IMR-90 (cell line): ENCODE results near the gene MFN1. TPM values are rescaled to one million over a fixed set of nuclear protein-coding genes. Genes with fewer than 3 reads are reported as not detected.

Source experiments
- ATAC-seq: fragments of 200-7000 bp; cut with Tn5 transposase; 2 replicates; pipeline ENCODE4 v1.9.1; 2020; ENCODE audit warnings: low read depth, mild to moderate bottlenecking, moderate library complexity
- BruUV-seq: library from RNA; stranded (reverse); fragments of 400-500 nt; replicated peaks from 2 replicates; lab custom pipeline; 2021; lab: Mats Ljungman, UMichigan
- CTCF ChIA-PET: fragments of 300-600 bp; formaldehyde crosslinking; extraction: SDS; loops from one replicate; lab custom pipeline; 2021; ENCODE audit warnings: antibody characterized with exemption; lab: Yijun Ruan, JAX
- POLR2A ChIA-PET: fragments of 300-600 bp; sonication (Branson Sonifier 250); formaldehyde crosslinking; loops from one replicate; lab custom pipeline; 2022; ENCODE audit warnings: antibody characterized with exemption; ENCODE audit not compliant: unreplicated experiment; lab: Charles Lee
- DNase-seq: peaks from one replicate; pipeline ENCODE4 v3.0.0; 2013
- H2AFZ ChIP-seq: replicated peaks from 2 replicates; pipeline ENCODE3; 2013; ENCODE audit warnings: low read length, mild to moderate bottlenecking; ENCODE audit not compliant: poor library complexity
- H2AK5ac ChIP-seq: 2 replicates; pipeline ENCODE4 v1.6.1; 2013; ENCODE audit warnings: low read depth, low read length, inconsistent platforms
- H2AK9ac ChIP-seq: replicated peaks from 2 replicates; pipeline ENCODE3; 2013; ENCODE audit warnings: mild to moderate bottlenecking, low read depth, low read length, moderate library complexity; ENCODE audit not compliant: poor library complexity
- H2BK120ac ChIP-seq: 2 replicates; pipeline ENCODE4 v1.6.1; 2013; ENCODE audit warnings: low read depth, low read length, inconsistent platforms
- H2BK15ac ChIP-seq: 3 replicates; pipeline ENCODE4 v1.6.1; 2013; ENCODE audit warnings: low read depth, low read length, inconsistent platforms
- H2BK20ac ChIP-seq: 2 replicates; pipeline ENCODE4 v1.6.1; 2013; ENCODE audit warnings: low read depth, mild to moderate bottlenecking, inconsistent platforms, low read length, moderate library complexity
- H2BK5ac ChIP-seq: 2 replicates; pipeline ENCODE4 v1.6.1; 2013; ENCODE audit warnings: mild to moderate bottlenecking, low read depth, low read length, inconsistent platforms; ENCODE audit not compliant: poor library complexity, severe bottlenecking
- H3K14ac ChIP-seq: replicated peaks from 2 replicates; pipeline ENCODE4 v1.6.1; 2013; ENCODE audit warnings: low read depth, low read length, inconsistent platforms
- H3K18ac ChIP-seq: 2 replicates; pipeline ENCODE4 v1.6.1; 2013; ENCODE audit warnings: low read depth, low read length, control low read depth
- H3K23ac ChIP-seq: 2 replicates; pipeline ENCODE4 v1.6.1; 2013; ENCODE audit warnings: low read depth, low read length, inconsistent platforms
- H3K27ac ChIP-seq: 2 replicates; pipeline ENCODE4 v1.5.1; 2013; ENCODE audit warnings: mild to moderate bottlenecking, control low read depth, low read length; ENCODE audit not compliant: insufficient read depth
- H3K27me3 ChIP-seq: 2 replicates; pipeline ENCODE4 v1.6.1; 2013; ENCODE audit warnings: low read length; ENCODE audit not compliant: control insufficient read depth, insufficient read depth
- H3K36me3 ChIP-seq: 2 replicates; pipeline ENCODE4 v1.6.1; 2013; ENCODE audit warnings: low read length, mixed read lengths; ENCODE audit not compliant: control insufficient read depth, insufficient read depth
- H3K4ac ChIP-seq: 2 replicates; pipeline ENCODE4 v1.6.1; 2013; ENCODE audit warnings: low read depth, low read length, inconsistent platforms
- H3K4me1 ChIP-seq: 2 replicates; pipeline ENCODE4 v1.6.1; 2013; ENCODE audit warnings: low read length, mixed read lengths; ENCODE audit not compliant: control insufficient read depth, insufficient read depth
- H3K4me2 ChIP-seq: 2 replicates; pipeline ENCODE4 v1.6.1; 2013; ENCODE audit warnings: low read depth, mild to moderate bottlenecking, control low read depth, low read length, moderate library complexity
- H3K4me3 ChIP-seq: 2 replicates; pipeline ENCODE4 v1.5.1; 2013; ENCODE audit warnings: low read depth, mild to moderate bottlenecking, control low read depth, low read length, moderate library complexity; ENCODE audit not compliant: insufficient read depth
- H3K56ac ChIP-seq: 2 replicates; pipeline ENCODE4 v1.6.1; 2013; ENCODE audit warnings: low read length, inconsistent platforms; ENCODE audit not compliant: insufficient read depth; ENCODE audit errors: extremely low read depth
- H3K79me1 ChIP-seq, 2 experiments: 2 replicates each; pipeline ENCODE4 v1.6.1; 2013; ENCODE audit warnings: low read length in 2 of 2, inconsistent platforms in 1 of 2, low read depth in 1 of 2
- H3K9ac ChIP-seq: 2 replicates; pipeline ENCODE4 v1.6.1; 2013; ENCODE audit warnings: low read depth, low read length, control low read depth
- H3K9me1 ChIP-seq: 2 replicates; pipeline ENCODE4 v1.6.1; 2013; ENCODE audit warnings: low read length, inconsistent platforms; ENCODE audit not compliant: insufficient read depth
- H3K9me3 ChIP-seq: 2 replicates; pipeline ENCODE4 v1.6.1; 2013; ENCODE audit warnings: low read length; ENCODE audit not compliant: control insufficient read depth, insufficient read depth
- H4K20me1 ChIP-seq: 2 replicates; pipeline ENCODE4 v1.6.1; 2013; ENCODE audit warnings: low read length, inconsistent platforms; ENCODE audit not compliant: insufficient read depth
- H4K5ac ChIP-seq: 2 replicates; pipeline ENCODE4 v1.6.1; 2013; ENCODE audit warnings: mild to moderate bottlenecking, low read depth, low read length, control low read depth
- H4K8ac ChIP-seq, 2 experiments: 2 replicates each; pipeline ENCODE4 v1.6.1; 2013; ENCODE audit warnings: low read depth in 2 of 2, low read length in 2 of 2, control low read depth in 1 of 2, inconsistent platforms in 1 of 2
- H4K91ac ChIP-seq: 2 replicates; pipeline ENCODE4 v1.6.1; 2013; ENCODE audit warnings: low read depth, low read length, inconsistent platforms; ENCODE audit not compliant: insufficient read depth
- CEBPB ChIP-seq: IDR thresholded peaks from 2 replicates; pipeline ENCODE4 v1.6.1; 2012; ENCODE audit warnings: low read depth, low read length, improper control_type of control experiment
- CHD1 ChIP-seq: IDR thresholded peaks from 2 replicates; pipeline ENCODE4 v1.6.1; 2012; ENCODE audit warnings: low read depth, low read length, improper control_type of control experiment
- MAZ ChIP-seq: IDR thresholded peaks from 2 replicates; pipeline ENCODE4 v1.6.1; 2012; ENCODE audit warnings: low read depth, mild to moderate bottlenecking, low read length, improper control_type of control experiment, moderate library complexity, borderline replicate concordance
- NFE2L2 ChIP-seq: fragments of 150-350 bp; IDR thresholded peaks from 2 replicates; pipeline ENCODE4 v1.6.1; 2016; ENCODE audit warnings: low read depth, mild to moderate bottlenecking, low read length
- RAD21 ChIP-seq: IDR thresholded peaks from 2 replicates; pipeline ENCODE4 v1.6.1; 2012; ENCODE audit warnings: low read length, improper control_type of control experiment
- RFX5 ChIP-seq: IDR thresholded peaks from 2 replicates; pipeline ENCODE4 v1.8.0; 2012; ENCODE audit warnings: low read depth, mild to moderate bottlenecking, low read length, moderate library complexity
- WGBS, 2 experiments: methylation state at CpG; one replicate each; pipeline versions ENCODE4 v1.1.5 to v1.1.7; 2013; ENCODE audit warnings: missing lambda C conversion rate in 2 of 2; ENCODE audit not compliant: insufficient read length in 1 of 2; ENCODE audit errors: extremely low coverage in 2 of 2; 5-methylcytosine and 5-hydroxymethylcytosine counted together
- dilution Hi-C: fragments of 300-500 bp; cut with HindIII; formaldehyde crosslinking; loops from one replicate; pipeline ENCODE4 v1.14.3; 2018; ENCODE audit warnings: low sequenced_read_pairs; ENCODE audit not compliant: unreplicated experiment
- in situ Hi-C: fragments of 300-500 bp; cut with MboI; formaldehyde crosslinking; loops from 3 replicates; pipeline ENCODE4 v1.14.3; 2019; ENCODE audit warnings: low sequenced_read_pairs, inconsistent platforms, mixed read lengths
- intact Hi-C: fragments of 100-400 bp; cut with micrococcal nuclease; formaldehyde crosslinking; loops from 2 replicates; pipeline ENCODE4 v1.10.0; 2022
- polyA plus RNA-seq, 3 experiments: library from polyadenylated mRNA; depleted of rRNA; stranded (reverse); fragments of >200 nt; gene quantifications; 2 replicates each; pipeline ENCODE4 v1.2.3, GENCODE V29; 2012; ENCODE audit warnings: low replicate concordance in 1 of 3
- total RNA-seq: library from RNA; depleted of rRNA; stranded (reverse); fragments of >200 nt; gene quantifications from 2 replicates; pipeline ENCODE4 v1.2.3, GENCODE V29; 2012

MFN1 gene
- total and polyA plus RNA-seq, 2 of the 4 experiments (the other 2 are of a cell fraction) = 23.6 to 40.3 TPM

- Histone ChIP-seq H2AK5ac (no peak overlapping the region), H2AK9ac (no peak overlapping the region), H3K9me3 (no peaks in the 10 kb centered on the region), H2BK20ac (no peak overlapping the region), H2BK5ac (no peak overlapping the region), H3K18ac (no peak overlapping the region), H3K79me1 (peaks cover 0 to 4% of the 10 kb centered on the region in 2 experiments; a peak in 1 of 4 replicates), H3K56ac (no peak overlapping the region), H3K4me3 (no peak overlapping the region), H3K9ac (no peak overlapping the region), H3K9me1 (no peaks in the 10 kb centered on the region), H3K27me3 (no peaks in the 10 kb centered on the region), H4K91ac (no peak overlapping the region), H3K23ac (no peak overlapping the region), H3K4ac (no peak overlapping the region), H2AFZ (no peak overlapping the region), H2BK15ac (no peak overlapping the region), H2BK120ac (no peak overlapping the region), H3K36me3 (peaks cover 21% of the 10 kb centered on the region), H4K20me1 (no peaks in the 10 kb centered on the region), H3K4me1 (no peaks in the 10 kb centered on the region), H3K4me2 (no peak overlapping the region), H4K5ac (no peak overlapping the region), H4K8ac (no peak overlapping the region), H3K14ac (no peak overlapping the region), H3K27ac (no peak overlapping the region)
- DNase-seq (no peak), ATAC-seq (no peak)
- ChIA-PET CTCF (interaction anchor here (1.4 kb wide), 1 partner anchor 10 kb away, joined by 5 read pairs; no protein-coding TSS in a partner anchor), POLR2A (no interaction called here)
- TF ChIP-seq NFE2L2 (no peak), CHD1 (no peak), CEBPB (no peak), MAZ (no peak), RFX5 (no peak), RAD21 (no peak)
- BruUV-seq = no TSS peak
- WGBS, 2 experiments = no CpG with 5 or more reads among the region's 5 CpGs
- in situ Hi-C loops = no loop called here
- intact Hi-C loops = loop anchor here (1.0 kb wide), 1 partner anchor 28 kb away; no protein-coding TSS in a partner anchor
- dilution Hi-C loops = no loop called here
Measured at GRCh38 chr3:179363332-179363731, 15.8 kb downstream of the MFN1 start.
